HEK293 (cell line): ENCODE measurements around the gene SYT2.

Experiments
- CTCF ChIA-PET: fragments of 350-600 bp; formaldehyde crosslinking; extraction: SDS; loops from one replicate; lab custom pipeline; 2021; ENCODE audit warnings: antibody characterized with exemption; lab: Yijun Ruan, JAX
- POLR2A ChIA-PET: fragments of 300-600 bp; formaldehyde crosslinking; extraction: SDS; loops from one replicate; lab custom pipeline; 2020; ENCODE audit warnings: antibody characterized with exemption, inconsistent platforms; lab: Yijun Ruan, JAX
- H3K27ac ChIP-seq: fragments of 200-500 bp; sonication (Bioruptor generic); 2 replicates; pipeline ENCODE4 v1.5.1; 2014; ENCODE audit warnings: low read depth, low read length, control low read depth, inconsistent platforms; ENCODE audit errors: extremely low read depth
- H3K36me3 ChIP-seq, 2 experiments: fragments of 200-500 bp in 1 of 2; sonication (Bioruptor generic) in 1 of 2; 1 replicate in 1 of 2; 2 replicates in 1 of 2; pipeline ENCODE4 v1.5.1; 2014 to 2017; ENCODE audit warnings: inconsistent platforms in 2 of 2, low read length in 2 of 2; ENCODE audit not compliant: control insufficient read depth in 2 of 2, insufficient read depth in 1 of 2
- H3K4me1 ChIP-seq: fragments of 200-500 bp; sonication (Bioruptor generic); 2 replicates; pipeline ENCODE4 v1.5.1; 2014; ENCODE audit warnings: mild to moderate bottlenecking, low read length, inconsistent platforms; ENCODE audit not compliant: control insufficient read depth, insufficient read depth
- H3K4me3 ChIP-seq: 2 replicates; pipeline ENCODE4 v1.5.1; 2011; ENCODE audit warnings: low read depth, mild to moderate bottlenecking, control low read depth, low read length, moderate library complexity
- H3K9me3 ChIP-seq: fragments of 200-500 bp; sonication (Bioruptor generic); 2 replicates; pipeline ENCODE4 v1.5.1; 2014; ENCODE audit warnings: low read depth, low read length, inconsistent platforms; ENCODE audit not compliant: control insufficient read depth, insufficient read depth
- BCL11A ChIP-seq: fragments of 450-650 bp; formaldehyde crosslinking; IDR thresholded peaks from 2 replicates; pipeline ENCODE4 v1.5.1; 2016; ENCODE audit warnings: low read depth, missing biosample characterization, missing genetic modification characterization
- BCL11B ChIP-seq: fragments of 450-650 bp; formaldehyde crosslinking; IDR thresholded peaks from 2 replicates; pipeline ENCODE4 v1.5.1; 2016; ENCODE audit warnings: low read depth, missing biosample characterization, missing genetic modification characterization
- KLF1 ChIP-seq: fragments of 450-650 bp; formaldehyde crosslinking; IDR thresholded peaks from 2 replicates; pipeline ENCODE4 v1.5.1; 2016; ENCODE audit warnings: missing biosample characterization, missing genetic modification characterization
- KLF16 ChIP-seq: fragments of 450-650 bp; formaldehyde crosslinking; IDR thresholded peaks from 2 replicates; pipeline ENCODE4 v1.5.1; 2017; ENCODE audit warnings: missing biosample characterization, missing genetic modification characterization
- SCRT2 ChIP-seq: fragments of 450-650 bp; formaldehyde crosslinking; IDR thresholded peaks from 2 replicates; pipeline ENCODE4 v1.5.1; 2016; ENCODE audit warnings: missing biosample characterization, missing genetic modification characterization
- TSHZ1 ChIP-seq: fragments of 450-650 bp; formaldehyde crosslinking; IDR thresholded peaks from 2 replicates; pipeline ENCODE4 v1.5.1; 2016; ENCODE audit warnings: missing biosample characterization, missing genetic modification characterization, borderline replicate concordance
- ZNF239 ChIP-seq: fragments of 450-650 bp; formaldehyde crosslinking; IDR thresholded peaks from 2 replicates; pipeline ENCODE4 v1.5.1; 2016; ENCODE audit warnings: missing biosample characterization, missing genetic modification characterization
- ZNF37A ChIP-seq: fragments of 450-650 bp; IDR thresholded peaks from 2 replicates; pipeline ENCODE4 v1.5.1; 2018; ENCODE audit warnings: missing biosample characterization, missing genetic modification characterization
- ZNF561 ChIP-seq: fragments of 450-650 bp; IDR thresholded peaks from 2 replicates; pipeline ENCODE4 v1.5.1; 2018; ENCODE audit warnings: missing biosample characterization, missing genetic modification characterization, borderline replicate concordance
- ZNF670 ChIP-seq: fragments of 450-650 bp; formaldehyde crosslinking; IDR thresholded peaks from 2 replicates; pipeline ENCODE4 v1.5.1; 2016; ENCODE audit warnings: missing biosample characterization, missing genetic modification characterization, low read depth
- ZNF677 ChIP-seq: fragments of 450-650 bp; IDR thresholded peaks from 2 replicates; pipeline ENCODE4 v1.5.0; 2018; ENCODE audit warnings: missing biosample characterization, mild to moderate bottlenecking, missing genetic modification characterization, moderate library complexity
- ZNF791 ChIP-seq: fragments of 450-650 bp; formaldehyde crosslinking; IDR thresholded peaks from 2 replicates; pipeline ENCODE4 v1.5.1; 2016; ENCODE audit warnings: missing biosample characterization, missing genetic modification characterization
- TF ChIP-seq, protein P1 (sequence below): fragments of 450-650 bp; formaldehyde crosslinking; IDR thresholded peaks from 2 replicates; pipeline ENCODE4 v1.5.1; 2016; ENCODE audit warnings: missing biosample characterization, missing genetic modification characterization
- TF ChIP-seq, protein P2 (sequence below): fragments of 450-650 bp; formaldehyde crosslinking; optimal IDR thresholded peaks from 2 replicates; pipeline ENCODE3; 2016; ENCODE audit warnings: missing biosample characterization, mild to moderate bottlenecking, missing genetic modification characterization
- TF ChIP-seq, protein P3 (sequence below): fragments of 450-650 bp; formaldehyde crosslinking; IDR thresholded peaks from 2 replicates; pipeline ENCODE4 v1.5.1; 2016; ENCODE audit warnings: missing biosample characterization, missing genetic modification characterization
- TF ChIP-seq, protein P4 (sequence below): sonication (generic); formaldehyde crosslinking; IDR thresholded peaks from 2 replicates; pipeline ENCODE4 v1.8.1; 2022; ENCODE audit warnings: mild to moderate bottlenecking, moderate library complexity, missing genetic modification reagents

The SYT2 gene

GRCh38 chr1:202710070-202711045 lies at the start of gene SYT2 (continued):
- TF ChIP-seq KLF16 (tag by site-specific recombination) = peak; percentile 61; the same call in 1 of the 2 replicates
- peak; percentile 30; the same call in 1 of the 2 replicates for TF ChIP-seq ZNF561
- no peak for TF ChIP-seq ZNF37A (tag by site-specific recombination)

- POLR2A ChIA-PET = interaction anchor here (0.6 kb wide), 1 partner anchor 25 kb away, joined by 3 read pairs; no protein-coding TSS in a partner anchor
- CTCF ChIA-PET = interaction anchor here (0.5 to 0.7 kb wide), 4 partner anchors 37 to 284 kb away, joined by 3 to 4 read pairs (median 3); no protein-coding TSS in a partner anchor
Observed at GRCh38 chr1:202756391-202756790, 46.1 kb upstream of the SYT2 start.

DNA sequence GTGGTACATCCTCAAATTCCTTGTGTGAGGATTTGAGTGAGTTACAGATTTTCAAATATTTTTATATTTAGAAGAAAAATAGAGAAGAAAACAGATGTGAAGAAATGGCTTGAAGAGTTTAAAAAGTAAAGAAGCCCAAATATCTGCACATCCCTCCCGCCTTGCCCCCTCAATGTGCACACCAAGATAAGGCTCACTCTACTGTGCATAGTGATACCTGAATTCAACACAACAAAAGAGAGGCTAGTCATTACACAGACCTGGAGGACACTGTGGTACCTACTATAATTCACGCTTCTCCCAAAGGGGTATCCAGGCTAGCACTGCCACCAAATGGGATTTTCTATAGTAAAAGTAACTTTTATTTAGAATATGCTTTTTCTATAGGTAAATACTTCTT lies 44.0 kb upstream of the SYT2 start:
- Histone ChIP-seq H3K9me3 (no peaks in the 10 kb centered on the region), H3K27ac (no peak overlapping the region), H3K4me1 (no peaks in the 10 kb centered on the region), H3K36me3 (peaks cover 64 to 95% of the 10 kb centered on the region in 2 experiments), H3K4me3 (no peak overlapping the region)
- ChIA-PET CTCF (no interaction called here), POLR2A (no interaction called here)
- no peak for TF ChIP-seq ZNF677 (tag by site-specific recombination)
- no peak for TF ChIP-seq KLF1 (tag by site-specific recombination)
- TF ChIP-seq, protein P1, sequence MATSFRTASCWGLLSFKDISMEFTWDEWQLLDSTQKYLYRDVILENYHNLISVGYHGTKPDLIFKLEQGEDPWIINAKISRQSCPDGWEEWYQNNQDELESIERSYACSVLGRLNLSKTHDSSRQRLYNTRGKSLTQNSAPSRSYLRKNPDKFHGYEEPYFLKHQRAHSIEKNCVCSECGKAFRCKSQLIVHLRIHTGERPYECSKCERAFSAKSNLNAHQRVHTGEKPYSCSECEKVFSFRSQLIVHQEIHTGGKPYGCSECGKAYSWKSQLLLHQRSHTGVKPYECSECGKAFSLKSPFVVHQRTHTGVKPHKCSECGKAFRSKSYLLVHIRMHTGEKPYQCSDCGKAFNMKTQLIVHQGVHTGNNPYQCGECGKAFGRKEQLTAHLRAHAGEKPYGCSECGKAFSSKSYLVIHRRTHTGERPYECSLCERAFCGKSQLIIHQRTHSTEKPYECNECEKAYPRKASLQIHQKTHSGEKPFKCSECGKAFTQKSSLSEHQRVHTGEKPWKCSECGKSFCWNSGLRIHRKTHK (tag by site-specific recombination) = no peak
- no peak for TF ChIP-seq BCL11A (tag by site-specific recombination)
- TF ChIP-seq ZNF37A (tag by site-specific recombination) = no peak
- TF ChIP-seq, protein P2, sequence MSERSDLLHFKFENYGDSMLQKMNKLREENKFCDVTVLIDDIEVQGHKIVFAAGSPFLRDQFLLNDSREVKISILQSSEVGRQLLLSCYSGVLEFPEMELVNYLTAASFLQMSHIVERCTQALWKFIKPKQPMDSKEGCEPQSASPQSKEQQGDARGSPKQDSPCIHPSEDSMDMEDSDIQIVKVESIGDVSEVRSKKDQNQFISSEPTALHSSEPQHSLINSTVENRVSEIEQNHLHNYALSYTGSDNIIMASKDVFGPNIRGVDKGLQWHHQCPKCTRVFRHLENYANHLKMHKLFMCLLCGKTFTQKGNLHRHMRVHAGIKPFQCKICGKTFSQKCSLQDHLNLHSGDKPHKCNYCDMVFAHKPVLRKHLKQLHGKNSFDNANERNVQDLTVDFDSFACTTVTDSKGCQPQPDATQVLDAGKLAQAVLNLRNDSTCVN (tag by site-specific recombination) = no peak

More at GRCh38 chr1:202756391-202756790, 46.1 kb upstream of the SYT2 start:
- no peaks in the 10 kb centered on the region for H3K9me3 ChIP-seq
- TF ChIP-seq ZNF239 (tag by site-specific recombination) (no peak), ZNF791 (no peak), TSHZ1 (no peak), ZNF670 (tag by site-specific recombination) (no peak), BCL11B (tag by site-specific recombination) (no peak), SCRT2 (tag by site-specific recombination) (no peak)
- TF ChIP-seq, protein P3, sequence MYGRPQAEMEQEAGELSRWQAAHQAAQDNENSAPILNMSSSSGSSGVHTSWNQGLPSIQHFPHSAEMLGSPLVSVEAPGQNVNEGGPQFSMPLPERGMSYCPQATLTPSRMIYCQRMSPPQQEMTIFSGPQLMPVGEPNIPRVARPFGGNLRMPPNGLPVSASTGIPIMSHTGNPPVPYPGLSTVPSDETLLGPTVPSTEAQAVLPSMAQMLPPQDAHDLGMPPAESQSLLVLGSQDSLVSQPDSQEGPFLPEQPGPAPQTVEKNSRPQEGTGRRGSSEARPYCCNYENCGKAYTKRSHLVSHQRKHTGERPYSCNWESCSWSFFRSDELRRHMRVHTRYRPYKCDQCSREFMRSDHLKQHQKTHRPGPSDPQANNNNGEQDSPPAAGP (tag by site-specific recombination) = no peak
- TF ChIP-seq, protein P4, sequence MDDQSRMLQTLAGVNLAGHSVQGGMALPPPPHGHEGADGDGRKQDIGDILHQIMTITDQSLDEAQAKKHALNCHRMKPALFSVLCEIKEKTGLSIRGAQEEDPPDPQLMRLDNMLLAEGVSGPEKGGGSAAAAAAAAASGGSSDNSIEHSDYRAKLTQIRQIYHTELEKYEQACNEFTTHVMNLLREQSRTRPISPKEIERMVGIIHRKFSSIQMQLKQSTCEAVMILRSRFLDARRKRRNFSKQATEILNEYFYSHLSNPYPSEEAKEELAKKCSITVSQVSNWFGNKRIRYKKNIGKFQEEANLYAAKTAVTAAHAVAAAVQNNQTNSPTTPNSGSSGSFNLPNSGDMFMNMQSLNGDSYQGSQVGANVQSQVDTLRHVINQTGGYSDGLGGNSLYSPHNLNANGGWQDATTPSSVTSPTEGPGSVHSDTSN (CRISPR knock-in tag) = no peak
- peaks cover 68 to 95% of the 10 kb centered on the region in 2 experiments for H3K36me3 ChIP-seq
- H3K4me3 ChIP-seq = no peak overlapping the region
- H3K27ac ChIP-seq = no peak overlapping the region
- H3K4me1 ChIP-seq = no peaks in the 10 kb centered on the region
